IPS DF 4.7 (cell line): ENCODE data around the gene PRKCH.

Experiments
- DNase-seq: peaks from one replicate; pipeline ENCODE4 v3.0.0-alpha.2; 2013; ENCODE audit warnings: low spot score; ENCODE audit errors: extremely low read depth

Gene PRKCH

GRCh38 chr14:61362072-61362750 is 40.8 kb downstream of the PRKCH start:
- DNase-seq: no peak

DNA sequence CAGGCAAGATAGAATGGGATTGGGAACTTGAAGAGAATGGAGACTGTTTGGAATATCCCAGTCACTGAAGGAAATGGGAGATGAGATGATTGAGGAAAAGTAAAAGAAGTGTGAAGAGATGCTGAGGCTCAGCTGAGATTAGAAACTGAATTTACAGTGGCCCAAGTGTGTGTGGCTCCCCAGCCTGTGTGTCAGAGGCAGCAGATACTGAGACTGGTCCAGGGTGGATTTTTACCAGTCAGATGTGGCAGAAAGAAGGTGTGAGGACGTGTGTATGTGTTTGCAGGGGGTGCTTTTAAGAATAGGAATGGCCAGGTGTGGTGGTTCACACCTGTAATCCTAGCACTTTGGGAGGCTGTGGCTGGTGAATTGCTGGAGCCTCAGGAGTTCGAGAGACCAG is 42.9 kb downstream of the PRKCH start:
- DNase-seq: no peak

DNA sequence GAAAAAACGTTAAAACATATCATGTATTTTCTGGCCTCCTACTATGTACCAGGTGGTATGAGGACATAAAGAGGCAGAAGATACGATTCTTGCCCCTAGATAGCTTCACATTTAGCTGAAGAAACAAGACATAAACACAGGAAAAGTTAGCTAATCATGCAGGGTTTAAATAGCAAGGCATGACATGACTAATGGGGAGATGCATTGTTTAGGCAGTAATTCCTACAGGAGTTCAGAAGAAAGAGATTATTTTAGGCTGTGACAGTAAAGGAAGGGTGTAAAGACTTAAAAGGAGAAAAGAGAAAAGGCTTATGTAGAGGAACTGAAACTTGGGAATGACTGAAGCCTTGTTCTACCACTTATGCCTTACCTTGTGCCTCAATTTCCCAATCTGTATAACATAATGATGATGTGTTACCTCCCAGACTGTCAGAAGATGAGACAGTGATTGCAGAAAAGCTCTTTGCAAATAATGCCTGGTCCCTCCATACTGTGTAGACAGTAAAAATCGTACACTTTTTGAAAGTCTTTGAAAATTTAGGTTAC is 44.4 kb downstream of the PRKCH start:
- DNase-seq: no peak

- DNase-seq: no peak
Observed at GRCh38 chr14:61368114-61368710, 46.8 kb downstream of the PRKCH start.

- no peak for DNase-seq
Observed at GRCh38 chr14:61368781-61369453, 47.5 kb downstream of the PRKCH start.

DNA sequence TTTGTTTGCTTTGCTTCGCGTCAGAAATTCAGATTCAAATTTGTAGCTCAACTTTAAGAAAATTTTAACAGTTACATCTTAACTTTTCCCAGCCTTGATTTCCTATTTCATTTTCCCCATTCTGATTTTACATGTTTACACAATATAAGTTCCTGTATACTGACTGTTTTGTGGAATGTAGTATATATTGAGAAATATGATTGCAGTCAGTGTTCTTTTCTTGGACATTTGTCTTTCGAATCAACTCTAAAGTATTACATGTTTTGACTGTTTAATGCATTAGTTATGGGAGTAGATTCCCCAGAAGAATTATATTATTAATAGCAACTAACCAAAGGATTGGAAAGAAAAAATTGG is 48.1 kb downstream of the PRKCH start:
- DNase-seq: no peak

DNA sequence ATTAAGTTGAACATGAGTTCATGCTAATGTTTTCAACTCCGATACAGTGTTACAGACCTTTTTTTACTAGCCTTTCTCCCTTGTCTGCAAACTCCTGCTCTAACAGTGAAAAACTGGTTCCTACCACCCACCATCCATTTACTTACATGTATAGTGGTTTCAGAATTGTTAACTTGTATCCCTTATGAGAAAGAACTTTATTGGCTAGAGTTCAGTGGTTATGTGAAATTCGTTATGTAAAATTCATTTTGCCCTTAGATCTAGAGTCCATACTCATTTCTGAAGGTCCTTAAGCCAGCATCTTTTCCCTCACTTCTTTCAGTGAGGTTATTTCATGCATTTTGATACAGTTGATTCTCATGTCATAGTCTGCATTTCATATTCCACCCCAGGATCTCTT is 51.0 kb downstream of the PRKCH start:
- no peak for DNase-seq

- DNase-seq: no peak
Observed at GRCh38 chr14:61372842-61373555, 51.6 kb downstream of the PRKCH start.

DNA sequence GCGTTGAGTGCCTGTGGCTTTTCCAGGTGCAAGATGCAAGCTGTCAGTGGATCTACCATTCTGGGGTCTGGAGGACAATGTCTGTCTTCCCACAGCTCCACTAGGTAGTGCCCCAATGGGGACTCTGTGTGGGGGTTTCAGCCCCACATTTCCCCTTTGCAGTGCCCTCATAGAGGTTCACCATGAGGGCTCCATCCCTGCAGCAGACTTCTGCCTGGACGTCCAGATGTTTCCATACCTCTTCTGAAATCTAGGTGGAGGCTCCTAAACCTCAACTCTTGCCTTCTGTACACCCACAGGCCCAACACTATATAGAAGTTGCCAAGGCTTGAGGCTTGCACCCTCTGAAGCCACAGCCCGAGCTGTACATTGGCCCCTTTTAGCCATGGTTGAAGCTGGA is 52.9 kb downstream of the PRKCH start:
- DNase-seq: no peak

DNA sequence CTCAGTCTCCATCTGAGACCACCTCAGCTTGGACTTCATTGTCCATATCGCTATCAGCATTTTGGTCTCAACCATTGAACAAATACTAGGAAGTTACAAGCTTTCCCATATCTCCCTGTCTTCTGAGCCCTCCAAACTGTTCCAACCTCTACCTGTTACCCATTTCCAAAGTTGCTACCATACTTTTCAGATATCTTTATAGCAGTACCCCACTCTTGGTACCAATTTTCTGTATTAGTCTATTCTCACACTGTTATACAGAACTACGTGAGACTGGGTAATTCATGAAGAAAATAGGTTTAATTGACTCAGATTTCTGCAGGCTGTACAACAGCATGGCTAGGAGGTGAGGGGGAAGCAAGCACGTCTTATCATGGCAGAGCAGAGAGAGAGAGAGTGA is 53.8 kb downstream of the PRKCH start:
- DNase-seq: no peak

- no peak for DNase-seq
Observed at GRCh38 chr14:61376314-61376713, 54.9 kb downstream of the PRKCH start.

GRCh38 chr14:61377749-61378148 is 56.4 kb downstream of the PRKCH start:
- no peak for DNase-seq

- DNase-seq: no peak
Observed at GRCh38 chr14:61379639-61380184, 58.3 kb downstream of the PRKCH start.

- DNase-seq: no peak
Observed at GRCh38 chr14:61380984-61381383, 59.6 kb downstream of the PRKCH start.

GRCh38 chr14:61381553-61381952 is 60.2 kb downstream of the PRKCH start:
- DNase-seq: no peak

GRCh38 chr14:61382842-61383241 is 61.5 kb downstream of the PRKCH start:
- DNase-seq: no peak

DNA sequence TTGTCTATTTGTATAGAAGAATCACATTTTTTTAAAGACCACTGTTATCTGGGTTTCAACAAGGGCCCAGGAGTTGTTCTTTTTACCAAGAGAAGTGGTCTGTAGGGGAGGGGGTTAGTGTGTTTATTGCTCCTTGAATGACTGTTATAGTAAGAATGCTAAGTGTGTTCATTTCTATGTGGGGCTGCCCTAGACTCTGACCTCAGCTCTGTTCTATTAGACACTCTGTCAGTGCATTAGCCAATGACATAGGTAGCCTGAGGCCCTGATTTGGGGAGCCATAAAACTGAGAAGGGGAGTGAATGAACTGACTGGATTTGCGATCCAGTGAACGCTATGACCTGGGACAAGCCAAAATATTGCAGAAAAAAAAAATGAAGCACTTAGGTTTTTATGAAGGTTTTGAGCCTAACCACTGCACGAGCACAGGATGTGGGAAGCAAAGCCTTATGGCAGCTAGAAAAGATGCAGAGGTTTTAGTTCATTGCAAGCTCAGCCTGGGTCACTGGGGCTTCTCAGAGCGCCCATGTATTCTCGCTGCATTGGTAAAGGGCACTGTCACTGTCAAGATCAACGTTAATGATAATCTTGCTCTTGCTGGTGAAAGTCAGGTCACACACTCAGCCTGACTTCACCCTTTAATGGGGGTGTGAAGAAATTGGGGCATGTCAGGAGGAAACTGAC is 63.8 kb downstream of the PRKCH start:
- no peak for DNase-seq

DNA sequence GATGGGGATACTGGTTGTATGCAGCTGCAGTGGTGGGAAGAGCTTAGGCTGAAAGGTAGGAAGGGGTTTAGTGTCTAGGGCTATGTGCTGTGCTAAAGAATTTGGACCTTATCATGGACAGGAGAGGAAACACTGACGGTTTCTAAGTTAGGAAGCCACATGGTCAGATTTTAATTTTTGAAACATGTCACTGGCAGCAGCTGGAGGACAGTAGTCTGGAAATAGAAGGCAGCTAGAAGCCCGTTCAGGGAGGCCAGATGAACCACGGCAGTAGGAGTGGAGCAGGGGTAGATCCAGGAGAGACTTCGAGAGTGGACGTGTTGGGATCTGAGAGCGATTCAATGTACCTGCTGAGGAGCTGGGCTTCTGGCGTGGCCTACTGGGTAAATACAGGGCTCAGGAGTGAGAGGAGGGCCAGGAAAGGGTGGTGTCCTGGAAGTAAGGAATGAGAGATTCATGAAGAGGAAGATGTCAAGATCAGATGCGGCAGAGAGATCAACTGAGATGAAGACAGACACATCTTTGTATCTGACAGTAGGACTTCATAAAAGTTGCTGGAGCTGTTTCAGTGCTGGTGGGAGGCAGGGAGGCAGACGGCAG is 64.9 kb downstream of the PRKCH start:
- no peak for DNase-seq

GRCh38 chr14:61387076-61387475 is 65.7 kb downstream of the PRKCH start:
- no peak for DNase-seq

GRCh38 chr14:61388173-61388975 is 67.0 kb downstream of the PRKCH start:
- DNase-seq: no peak
